GM23338 (cell line): ENCODE measurements around the gene CWH43. TPM values are rescaled to one million over a fixed set of nuclear protein-coding genes. Genes with fewer than 3 reads are reported as not detected.

Experiments used
- ATAC-seq: fragments of 200-7000 bp; cut with Tn5 transposase; 3 replicates; pipeline ENCODE4 v1.9.1; 2020
- DNase-seq: peaks from one replicate; pipeline ENCODE4 v3.0.0-alpha.2; 2015; ENCODE audit warnings: low spot score
- H2AFZ ChIP-seq: fragments of 200-600 bp; sonication (generic); 2 replicates; pipeline ENCODE4 v1.8.0; 2016; ENCODE audit warnings: antibody characterized with exemption, mild to moderate bottlenecking, moderate library complexity
- H3F3A ChIP-seq: fragments of 200-600 bp; sonication (generic); replicated peaks from 2 replicates; pipeline ENCODE4 v1.8.0; 2017; ENCODE audit warnings: antibody characterized with exemption, mixed run types, low read depth
- H3K27ac ChIP-seq: fragments of 200-600 bp; sonication (generic); 2 replicates; pipeline ENCODE4 v1.6.1; 2016; ENCODE audit warnings: low read depth
- H3K27me3 ChIP-seq: fragments of 200-600 bp; sonication (generic); 2 replicates; pipeline ENCODE4 v1.8.0; 2016; ENCODE audit warnings: mild to moderate bottlenecking, mixed run types, moderate library complexity; ENCODE audit not compliant: insufficient read depth
- H3K36me3 ChIP-seq: fragments of 200-600 bp; sonication (generic); 2 replicates; pipeline ENCODE4 v1.8.0; 2016; ENCODE audit warnings: mild to moderate bottlenecking; ENCODE audit not compliant: insufficient read depth
- H3K4me1 ChIP-seq: fragments of 200-600 bp; sonication (generic); 2 replicates; pipeline ENCODE4 v1.8.0; 2016; ENCODE audit warnings: mild to moderate bottlenecking, moderate library complexity; ENCODE audit not compliant: insufficient read depth
- H3K4me2 ChIP-seq: fragments of 200-600 bp; sonication (generic); 2 replicates; pipeline ENCODE4 v1.7.1; 2017; ENCODE audit warnings: mixed run types
- H3K4me3 ChIP-seq: fragments of 200-600 bp; sonication (generic); 2 replicates; pipeline ENCODE4 v1.6.1; 2016; ENCODE audit warnings: mixed run types
- H3K79me2 ChIP-seq: fragments of 200-600 bp; sonication (generic); replicated peaks from 2 replicates; pipeline ENCODE4 v1.8.0; 2017; ENCODE audit warnings: mild to moderate bottlenecking; ENCODE audit not compliant: insufficient read depth
- H3K9me2 ChIP-seq: fragments of 200-600 bp; sonication (generic); 2 replicates; pipeline ENCODE4 v1.8.0; 2017; ENCODE audit not compliant: insufficient read depth
- H4K20me1 ChIP-seq: fragments of 200-600 bp; sonication (generic); replicated peaks from 2 replicates; pipeline ENCODE4 v1.8.0; 2017; ENCODE audit warnings: mild to moderate bottlenecking; ENCODE audit not compliant: insufficient read depth
- H3K27ac Mint-ChIP-seq: 2 replicates; pipeline ENCODE4 v1.8.0; 2020; ENCODE audit warnings: inconsistent platforms, mild to moderate bottlenecking, moderate library complexity, mixed read lengths
- H3K27me3 Mint-ChIP-seq: 3 replicates; pipeline ENCODE4 v1.8.0; 2022; ENCODE audit warnings: low read depth, mild to moderate bottlenecking, moderate library complexity, mixed read lengths, inconsistent platforms; ENCODE audit not compliant: insufficient read depth, poor library complexity
- H3K36me3 Mint-ChIP-seq: 3 replicates; pipeline ENCODE4 v1.8.0; 2021; ENCODE audit warnings: low read depth, mild to moderate bottlenecking, inconsistent platforms, moderate library complexity, mixed read lengths
- H3K4me1 Mint-ChIP-seq: 3 replicates; pipeline ENCODE4 v1.8.0; 2020; ENCODE audit warnings: mild to moderate bottlenecking, inconsistent platforms, mixed read lengths
- H3K4me3 Mint-ChIP-seq: 3 replicates; pipeline ENCODE4 v1.8.0; 2021; ENCODE audit warnings: moderate library complexity, mild to moderate bottlenecking, inconsistent platforms, mixed read lengths
- H3K9me3 Mint-ChIP-seq: 3 replicates; pipeline ENCODE4 v1.8.0; 2020; ENCODE audit warnings: moderate library complexity, mild to moderate bottlenecking, inconsistent platforms, mixed read lengths
- CREB1 ChIP-seq: fragments of 250-450 bp; sonication (Bioruptor Pico); IDR thresholded peaks from 2 replicates; pipeline ENCODE4 v1.5.0; 2020; ENCODE audit warnings: low read depth, mild to moderate bottlenecking, moderate library complexity
- CTCF ChIP-seq, 2 experiments: fragments of 200-600 bp in 1 of 2; sonication (generic) in 1 of 2; conservative IDR thresholded peaks; 2 replicates each; pipeline versions ENCODE4 v1.5.1 to v1.6.1; 2016 to 2017; ENCODE audit warnings: antibody characterized with exemption in 2 of 2, low read depth in 2 of 2, mild to moderate bottlenecking in 2 of 2, moderate library complexity in 1 of 2
- EZH2 ChIP-seq: fragments of 200-600 bp; sonication (generic); IDR thresholded peaks from one replicate; pipeline ENCODE4 v1.8.0; 2017; ENCODE audit warnings: antibody characterized with exemption, mild to moderate bottlenecking, low read depth; ENCODE audit not compliant: unreplicated experiment
- EZH2phosphoT487 ChIP-seq: fragments of 200-600 bp; sonication (generic); IDR thresholded peaks from one replicate; pipeline ENCODE4 v1.8.1; 2018; ENCODE audit warnings: antibody characterized with exemption; ENCODE audit not compliant: unreplicated experiment
- NANOG ChIP-seq: IDR thresholded peaks from 2 replicates; pipeline ENCODE4 v1.6.1; 2016; ENCODE audit warnings: antibody characterized with exemption, borderline replicate concordance
- POLR2AphosphoS5 ChIP-seq: IDR thresholded peaks from 2 replicates; pipeline ENCODE4 v1.6.1; 2016; ENCODE audit warnings: antibody characterized with exemption, low read depth
- STAT1 ChIP-seq: IDR thresholded peaks from one replicate; pipeline ENCODE4 v1.6.1; 2016; ENCODE audit warnings: antibody characterized with exemption; ENCODE audit not compliant: unreplicated experiment
- ZNF114 ChIP-seq: fragments of 250-450 bp; sonication (Bioruptor Pico); IDR thresholded peaks from 2 replicates; pipeline ENCODE4 v1.5.0; 2020; ENCODE audit warnings: mild to moderate bottlenecking, moderate library complexity
- ZNF331 ChIP-seq: fragments of 250-450 bp; sonication (Bioruptor Pico); IDR thresholded peaks from 2 replicates; pipeline ENCODE4 v1.5.0; 2020; ENCODE audit warnings: low read depth, mild to moderate bottlenecking, moderate library complexity
- polyA plus RNA-seq: library from polyadenylated mRNA; unstranded; fragments of >200 nt; fragmentation: Nextera tagmentation; extraction: Ambion mirVana; gene quantifications from 2 replicates; pipeline ENCODE4 v1.2.1, GENCODE V29; 2016
- total RNA-seq: library from RNA; depleted of rRNA; stranded (reverse); fragments of >200 nt; shearing (Covaris generic); gene quantifications from 2 replicates; pipeline ENCODE4 v1.2.3, GENCODE V29; 2014
- TF ChIP-seq, protein P1 (sequence below): fragments of 250-450 bp; sonication (Bioruptor Pico); IDR thresholded peaks from 2 replicates; pipeline ENCODE4 v1.5.0; 2020; ENCODE audit warnings: mild to moderate bottlenecking, moderate library complexity
- TF ChIP-seq, protein P2 (sequence below): IDR thresholded peaks from one replicate; pipeline ENCODE4 v1.6.1; 2018; ENCODE audit warnings: antibody characterized with exemption; ENCODE audit not compliant: unreplicated experiment
- TF ChIP-seq, protein P3 (sequence below): IDR thresholded peaks from 2 replicates; pipeline ENCODE4 v1.6.1; 2016; ENCODE audit warnings: antibody characterized with exemption

CWH43 gene
- total and polyA plus RNA-seq, 2 experiments from 2014 or later = not detected

DNA sequence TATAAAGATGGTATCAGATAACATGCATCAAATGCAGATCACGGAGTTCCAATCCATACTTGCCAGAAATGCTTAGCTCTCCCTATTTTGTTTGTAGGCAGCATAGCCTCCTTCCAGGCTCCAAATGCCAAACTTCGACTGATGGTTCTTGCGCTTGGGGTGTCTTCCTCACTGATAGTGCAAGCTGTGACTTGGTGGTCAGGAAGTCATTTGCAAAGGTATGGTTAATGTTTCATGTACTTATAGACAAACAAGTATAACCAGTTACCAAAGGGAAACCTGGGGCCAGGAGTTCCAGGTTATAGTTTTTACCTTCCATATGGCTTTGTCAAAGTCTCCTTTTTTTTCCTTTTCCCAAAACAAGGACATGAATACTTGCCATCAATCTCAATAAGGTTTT lies 5.3 kb downstream of the CWH43 start (continued):
- TF ChIP-seq, protein P1, sequence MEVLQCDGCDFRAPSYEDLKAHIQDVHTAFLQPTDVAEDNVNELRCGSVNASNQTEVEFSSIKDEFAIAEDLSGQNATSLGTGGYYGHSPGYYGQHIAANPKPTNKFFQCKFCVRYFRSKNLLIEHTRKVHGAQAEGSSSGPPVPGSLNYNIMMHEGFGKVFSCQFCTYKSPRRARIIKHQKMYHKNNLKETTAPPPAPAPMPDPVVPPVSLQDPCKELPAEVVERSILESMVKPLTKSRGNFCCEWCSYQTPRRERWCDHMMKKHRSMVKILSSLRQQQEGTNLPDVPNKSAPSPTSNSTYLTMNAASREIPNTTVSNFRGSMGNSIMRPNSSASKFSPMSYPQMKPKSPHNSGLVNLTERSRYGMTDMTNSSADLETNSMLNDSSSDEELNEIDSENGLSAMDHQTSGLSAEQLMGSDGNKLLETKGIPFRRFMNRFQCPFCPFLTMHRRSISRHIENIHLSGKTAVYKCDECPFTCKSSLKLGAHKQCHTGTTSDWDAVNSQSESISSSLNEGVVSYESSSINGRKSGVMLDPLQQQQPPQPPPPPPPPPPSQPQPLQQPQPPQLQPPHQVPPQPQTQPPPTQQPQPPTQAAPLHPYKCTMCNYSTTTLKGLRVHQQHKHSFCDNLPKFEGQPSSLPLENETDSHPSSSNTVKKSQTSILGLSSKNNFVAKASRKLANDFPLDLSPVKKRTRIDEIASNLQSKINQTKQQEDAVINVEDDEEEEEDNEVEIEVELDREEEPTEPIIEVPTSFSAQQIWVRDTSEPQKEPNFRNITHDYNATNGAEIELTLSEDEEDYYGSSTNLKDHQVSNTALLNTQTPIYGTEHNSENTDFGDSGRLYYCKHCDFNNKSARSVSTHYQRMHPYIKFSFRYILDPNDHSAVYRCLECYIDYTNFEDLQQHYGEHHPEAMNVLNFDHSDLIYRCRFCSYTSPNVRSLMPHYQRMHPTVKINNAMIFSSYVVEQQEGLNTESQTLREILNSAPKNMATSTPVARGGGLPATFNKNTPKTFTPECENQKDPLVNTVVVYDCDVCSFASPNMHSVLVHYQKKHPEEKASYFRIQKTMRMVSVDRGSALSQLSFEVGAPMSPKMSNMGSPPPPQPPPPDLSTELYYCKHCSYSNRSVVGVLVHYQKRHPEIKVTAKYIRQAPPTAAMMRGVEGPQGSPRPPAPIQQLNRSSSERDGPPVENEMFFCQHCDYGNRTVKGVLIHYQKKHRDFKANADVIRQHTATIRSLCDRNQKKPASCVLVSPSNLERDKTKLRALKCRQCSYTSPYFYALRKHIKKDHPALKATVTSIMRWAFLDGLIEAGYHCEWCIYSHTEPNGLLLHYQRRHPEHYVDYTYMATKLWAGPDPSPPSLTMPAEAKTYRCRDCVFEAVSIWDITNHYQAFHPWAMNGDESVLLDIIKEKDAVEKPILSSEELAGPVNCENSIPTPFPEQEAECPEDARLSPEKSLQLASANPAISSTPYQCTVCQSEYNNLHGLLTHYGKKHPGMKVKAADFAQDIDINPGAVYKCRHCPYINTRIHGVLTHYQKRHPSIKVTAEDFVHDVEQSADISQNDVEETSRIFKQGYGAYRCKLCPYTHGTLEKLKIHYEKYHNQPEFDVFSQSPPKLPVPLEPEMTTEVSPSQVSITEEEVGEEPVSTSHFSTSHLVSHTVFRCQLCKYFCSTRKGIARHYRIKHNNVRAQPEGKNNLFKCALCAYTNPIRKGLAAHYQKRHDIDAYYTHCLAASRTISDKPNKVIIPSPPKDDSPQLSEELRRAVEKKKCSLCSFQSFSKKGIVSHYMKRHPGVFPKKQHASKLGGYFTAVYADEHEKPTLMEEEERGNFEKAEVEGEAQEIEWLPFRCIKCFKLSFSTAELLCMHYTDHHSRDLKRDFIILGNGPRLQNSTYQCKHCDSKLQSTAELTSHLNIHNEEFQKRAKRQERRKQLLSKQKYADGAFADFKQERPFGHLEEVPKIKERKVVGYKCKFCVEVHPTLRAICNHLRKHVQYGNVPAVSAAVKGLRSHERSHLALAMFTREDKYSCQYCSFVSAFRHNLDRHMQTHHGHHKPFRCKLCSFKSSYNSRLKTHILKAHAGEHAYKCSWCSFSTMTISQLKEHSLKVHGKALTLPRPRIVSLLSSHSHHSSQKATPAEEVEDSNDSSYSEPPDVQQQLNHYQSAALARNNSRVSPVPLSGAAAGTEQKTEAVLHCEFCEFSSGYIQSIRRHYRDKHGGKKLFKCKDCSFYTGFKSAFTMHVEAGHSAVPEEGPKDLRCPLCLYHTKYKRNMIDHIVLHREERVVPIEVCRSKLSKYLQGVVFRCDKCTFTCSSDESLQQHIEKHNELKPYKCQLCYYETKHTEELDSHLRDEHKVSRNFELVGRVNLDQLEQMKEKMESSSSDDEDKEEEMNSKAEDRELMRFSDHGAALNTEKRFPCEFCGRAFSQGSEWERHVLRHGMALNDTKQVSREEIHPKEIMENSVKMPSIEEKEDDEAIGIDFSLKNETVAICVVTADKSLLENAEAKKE = no peak
- no peak for TF ChIP-seq ZNF331 (CRISPR knock-in tag)
- TF ChIP-seq, protein P2, sequence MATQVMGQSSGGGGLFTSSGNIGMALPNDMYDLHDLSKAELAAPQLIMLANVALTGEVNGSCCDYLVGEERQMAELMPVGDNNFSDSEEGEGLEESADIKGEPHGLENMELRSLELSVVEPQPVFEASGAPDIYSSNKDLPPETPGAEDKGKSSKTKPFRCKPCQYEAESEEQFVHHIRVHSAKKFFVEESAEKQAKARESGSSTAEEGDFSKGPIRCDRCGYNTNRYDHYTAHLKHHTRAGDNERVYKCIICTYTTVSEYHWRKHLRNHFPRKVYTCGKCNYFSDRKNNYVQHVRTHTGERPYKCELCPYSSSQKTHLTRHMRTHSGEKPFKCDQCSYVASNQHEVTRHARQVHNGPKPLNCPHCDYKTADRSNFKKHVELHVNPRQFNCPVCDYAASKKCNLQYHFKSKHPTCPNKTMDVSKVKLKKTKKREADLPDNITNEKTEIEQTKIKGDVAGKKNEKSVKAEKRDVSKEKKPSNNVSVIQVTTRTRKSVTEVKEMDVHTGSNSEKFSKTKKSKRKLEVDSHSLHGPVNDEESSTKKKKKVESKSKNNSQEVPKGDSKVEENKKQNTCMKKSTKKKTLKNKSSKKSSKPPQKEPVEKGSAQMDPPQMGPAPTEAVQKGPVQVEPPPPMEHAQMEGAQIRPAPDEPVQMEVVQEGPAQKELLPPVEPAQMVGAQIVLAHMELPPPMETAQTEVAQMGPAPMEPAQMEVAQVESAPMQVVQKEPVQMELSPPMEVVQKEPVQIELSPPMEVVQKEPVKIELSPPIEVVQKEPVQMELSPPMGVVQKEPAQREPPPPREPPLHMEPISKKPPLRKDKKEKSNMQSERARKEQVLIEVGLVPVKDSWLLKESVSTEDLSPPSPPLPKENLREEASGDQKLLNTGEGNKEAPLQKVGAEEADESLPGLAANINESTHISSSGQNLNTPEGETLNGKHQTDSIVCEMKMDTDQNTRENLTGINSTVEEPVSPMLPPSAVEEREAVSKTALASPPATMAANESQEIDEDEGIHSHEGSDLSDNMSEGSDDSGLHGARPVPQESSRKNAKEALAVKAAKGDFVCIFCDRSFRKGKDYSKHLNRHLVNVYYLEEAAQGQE = no peak
- no peak for TF ChIP-seq STAT1
- no peak for TF ChIP-seq ZNF114 (CRISPR knock-in tag)
- no peak for TF ChIP-seq EZH2

- Histone ChIP-seq H4K20me1 (no peaks in the 10 kb centered on the region), H3K4me3 (no peak overlapping the region), H3K79me2 (no peaks in the 10 kb centered on the region), H3K27me3 (no peaks in the 10 kb centered on the region), H2AFZ (no peak overlapping the region), H3F3A (no peaks in the 10 kb centered on the region), H3K4me2 (no peak overlapping the region), H3K4me1 (no peaks in the 10 kb centered on the region), H3K36me3 (no peaks in the 10 kb centered on the region; the same call in 1 of the 2 replicates), H3K9me2 (no peaks in the 10 kb centered on the region), H3K27ac (no peak overlapping the region)
- ATAC-seq (no peak), DNase-seq (no peak)
- H3K27ac Mint-ChIP-seq = no peak overlapping the region
- H3K9me3 Mint-ChIP-seq = peaks cover 88% of the 10 kb centered on the region
- H3K4me1 Mint-ChIP-seq = no peaks in the 10 kb centered on the region
- H3K27me3 Mint-ChIP-seq = no peaks in the 10 kb centered on the region
- peaks cover 18% of the 10 kb centered on the region; the same call in 2 of the 3 replicates for H3K36me3 Mint-ChIP-seq
- H3K4me3 Mint-ChIP-seq = no peak overlapping the region
- TF ChIP-seq POLR2AphosphoS5 (no peak), STAT1 (no peak), EZH2 (no peak), CTCF (conservative IDR thresholded peaks at IDR 0.05; ENCODE audit: low read depth in 2 of 2) (no peak), ZNF331 (CRISPR knock-in tag) (no peak), EZH2phosphoT487 (no peak), CREB1 (no peak), NANOG (no peak), ZNF114 (CRISPR knock-in tag) (no peak)
- TF ChIP-seq, protein P3, sequence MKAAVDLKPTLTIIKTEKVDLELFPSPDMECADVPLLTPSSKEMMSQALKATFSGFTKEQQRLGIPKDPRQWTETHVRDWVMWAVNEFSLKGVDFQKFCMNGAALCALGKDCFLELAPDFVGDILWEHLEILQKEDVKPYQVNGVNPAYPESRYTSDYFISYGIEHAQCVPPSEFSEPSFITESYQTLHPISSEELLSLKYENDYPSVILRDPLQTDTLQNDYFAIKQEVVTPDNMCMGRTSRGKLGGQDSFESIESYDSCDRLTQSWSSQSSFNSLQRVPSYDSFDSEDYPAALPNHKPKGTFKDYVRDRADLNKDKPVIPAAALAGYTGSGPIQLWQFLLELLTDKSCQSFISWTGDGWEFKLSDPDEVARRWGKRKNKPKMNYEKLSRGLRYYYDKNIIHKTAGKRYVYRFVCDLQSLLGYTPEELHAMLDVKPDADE = no peak
Measured at GRCh38 chr4:48997962-48998361, 11.9 kb downstream of the CWH43 start.
